ENCODE measurements around the gene SEMA4A.

GRCh38 chr1:156104861-156105832 is 48.2 kb upstream of the SEMA4A start:
- no peak for TF ChIP-seq EZH2 (IDR thresholded peaks at IDR 0.05)
- no peak; the same call in 1 of the 2 replicates for TF ChIP-seq POLR2AphosphoS5 (IDR thresholded peaks at IDR 0.05; ENCODE audit: borderline replicate concordance, low read depth, low read length)
